H1 (cell line): ENCODE measurements around the gene MACROD2. TPM values are rescaled to one million over a fixed set of nuclear protein-coding genes. Genes with fewer than 3 reads are reported as not detected.

Experiments
- CTCF ChIA-PET: fragments of 300-600 bp; sonication (Branson Sonifier 250); formaldehyde crosslinking; loops from one replicate; lab custom pipeline; 2021; ENCODE audit not compliant: partially characterized antibody; lab: Charles Lee
- POLR2A ChIA-PET: fragments of 300-600 bp; sonication (Branson Sonifier 250); formaldehyde crosslinking; loops from one replicate; lab custom pipeline; 2021; ENCODE audit warnings: inconsistent platforms; ENCODE audit not compliant: partially characterized antibody; lab: Charles Lee
- DNase-seq, 2 experiments: peaks; one replicate each; pipeline versions ENCODE4 v3.0.0 to v3.0.0-alpha.2; 2010 to 2022; ENCODE audit warnings: low spot score in 2 of 2, low read depth in 1 of 2, mixed read lengths in 1 of 2
- FAIRE-seq: peaks from 2 replicates; lab custom pipeline; 2011; peaks lifted over from hg19 to GRCh38; lab: Jason Lieb, UNC
- H2AFZ ChIP-seq: 2 replicates; pipeline ENCODE4 v1.8.1; 2012; ENCODE audit warnings: low read length, inconsistent platforms
- H2AK5ac ChIP-seq: 2 replicates; pipeline ENCODE4 v1.6.1; 2013; ENCODE audit warnings: low read depth, low read length
- H2BK120ac ChIP-seq: replicated peaks from 2 replicates; pipeline ENCODE3; 2013; ENCODE audit warnings: low read depth, low read length, inconsistent platforms
- H2BK12ac ChIP-seq: 2 replicates; pipeline ENCODE4 v1.6.1; 2013; ENCODE audit warnings: low read depth, low read length
- H2BK15ac ChIP-seq: 2 replicates; pipeline ENCODE4 v1.6.1; 2013; ENCODE audit warnings: low read length
- H2BK20ac ChIP-seq: 2 replicates; pipeline ENCODE4 v1.6.1; 2013; ENCODE audit warnings: low read length
- H2BK5ac ChIP-seq: 2 replicates; pipeline ENCODE4 v1.6.1; 2013; ENCODE audit warnings: low read depth, low read length
- H3K14ac ChIP-seq: 2 replicates; pipeline ENCODE4 v1.6.1; 2013; ENCODE audit warnings: inconsistent platforms; ENCODE audit not compliant: insufficient read length
- H3K18ac ChIP-seq: 2 replicates; pipeline ENCODE4 v1.6.1; 2013; ENCODE audit warnings: low read length; ENCODE audit errors: extremely low read depth
- H3K23ac ChIP-seq: 2 replicates; pipeline ENCODE4 v1.6.1; 2013; ENCODE audit warnings: inconsistent platforms; ENCODE audit not compliant: insufficient read length
- H3K23me2 ChIP-seq: 2 replicates; pipeline ENCODE4 v1.6.1; 2013; ENCODE audit warnings: low read depth, low read length
- H3K27ac ChIP-seq: 2 replicates; pipeline ENCODE4 v1.6.1; 2011; ENCODE audit warnings: low read depth, low read length, inconsistent platforms
- H3K27me3 ChIP-seq, 4 experiments: replicated peaks in 1 of 4; 1 replicate in 1 of 4; 2 replicates in 3 of 4; pipeline versions ENCODE4 v1.6.1 to v1.8.1; 2011 to 2013; ENCODE audit warnings: low read length in 3 of 4, mild to moderate bottlenecking in 3 of 4, inconsistent platforms in 2 of 4, mixed read lengths in 2 of 4, moderate library complexity in 1 of 4; ENCODE audit not compliant: control insufficient read depth in 3 of 4, insufficient read depth in 3 of 4; ENCODE audit errors: extremely low read depth in 1 of 4
- H3K36me3 ChIP-seq, 4 experiments: 2 replicates each; pipeline versions ENCODE4 v1.6.1 to v1.8.1; 2011 to 2013; ENCODE audit warnings: mild to moderate bottlenecking in 4 of 4, low read length in 3 of 4, moderate library complexity in 2 of 4, control low read depth in 1 of 4, inconsistent platforms in 1 of 4; ENCODE audit not compliant: insufficient read depth in 4 of 4, control insufficient read depth in 2 of 4
- H3K4ac ChIP-seq: replicated peaks from 2 replicates; pipeline ENCODE3; 2013; ENCODE audit warnings: low read length, low read depth, mixed read lengths, inconsistent platforms; ENCODE audit not compliant: insufficient read length
- H3K4me1 ChIP-seq, 4 experiments: replicated peaks in 1 of 4; 1 replicate in 1 of 4; 2 replicates in 3 of 4; pipeline versions ENCODE4 v1.6.1 to v1.8.1; 2011 to 2013; ENCODE audit warnings: low read length in 3 of 4, inconsistent platforms in 2 of 4, mixed read lengths in 1 of 4; ENCODE audit not compliant: insufficient read depth in 4 of 4, control insufficient read depth in 3 of 4
- H3K4me2 ChIP-seq, 2 experiments: 2 replicates each; pipeline versions ENCODE4 v1.6.1 to v1.8.1; 2011 to 2013; ENCODE audit warnings: low read depth in 2 of 2, low read length in 2 of 2, control low read depth in 1 of 2, inconsistent platforms in 1 of 2, mild to moderate bottlenecking in 1 of 2; ENCODE audit not compliant: insufficient read depth in 1 of 2
- H3K4me3 ChIP-seq, 4 experiments: fragments of 200-600, 300-600 bp in 1 of 4; sonication (generic), shearing (Covaris generic), sonication (Bioruptor Twin) in 1 of 4; 2 replicates each; pipeline versions ENCODE4 v1.5.1 to v1.8.1; 2011 to 2016; ENCODE audit warnings: low read length in 4 of 4, low read depth in 3 of 4, control low read depth in 2 of 4, inconsistent platforms in 2 of 4, mild to moderate bottlenecking in 2 of 4, mixed read lengths in 1 of 4, moderate library complexity in 1 of 4; ENCODE audit not compliant: insufficient read depth in 2 of 4; ENCODE audit errors: extremely low read depth in 1 of 4
- H3K56ac ChIP-seq: replicated peaks from 2 replicates; pipeline ENCODE3; 2013; ENCODE audit warnings: low read depth, mild to moderate bottlenecking, mixed read lengths, low read length, inconsistent platforms; ENCODE audit not compliant: insufficient read length
- H3K79me1 ChIP-seq: 2 replicates; pipeline ENCODE4 v1.6.1; 2013; ENCODE audit warnings: low read depth, low read length, control low read depth
- H3K79me2 ChIP-seq, 2 experiments: 2 replicates each; pipeline versions ENCODE4 v1.6.1 to v1.8.1; 2012 to 2013; ENCODE audit warnings: low read length in 2 of 2, mild to moderate bottlenecking in 2 of 2, inconsistent platforms in 1 of 2; ENCODE audit not compliant: insufficient read depth in 2 of 2, control insufficient read depth in 1 of 2
- H3K9ac ChIP-seq, 4 experiments: replicated peaks in 1 of 4; 1 replicate in 1 of 4; 2 replicates in 3 of 4; pipeline versions ENCODE4 v1.6.1 to v1.8.1; 2011 to 2013; ENCODE audit warnings: low read depth in 3 of 4, low read length in 3 of 4, control low read depth in 2 of 4, mild to moderate bottlenecking in 2 of 4, moderate library complexity in 2 of 4, inconsistent platforms in 1 of 4; ENCODE audit errors: extremely low read depth in 1 of 4
- H3K9me3 ChIP-seq, 2 experiments: 2 replicates each; pipeline versions ENCODE4 v1.6.1 to v1.8.1; 2012 to 2013; ENCODE audit warnings: mild to moderate bottlenecking in 2 of 2, moderate library complexity in 2 of 2, control low read depth in 1 of 2, inconsistent platforms in 1 of 2, low read depth in 1 of 2, low read length in 1 of 2, mixed read lengths in 1 of 2; ENCODE audit not compliant: insufficient read depth in 2 of 2
- H4K20me1 ChIP-seq, 2 experiments: replicated peaks in 1 of 2; 2 replicates each; pipeline versions ENCODE3 to v1.8.1; 2011 to 2013; ENCODE audit warnings: inconsistent platforms in 2 of 2, low read length in 2 of 2, mild to moderate bottlenecking in 1 of 2; ENCODE audit not compliant: insufficient read depth in 2 of 2, control insufficient read depth in 1 of 2
- H4K5ac ChIP-seq: 2 replicates; pipeline ENCODE4 v1.6.1; 2013; ENCODE audit warnings: low read length, low read depth, mixed read lengths, inconsistent platforms; ENCODE audit not compliant: insufficient read length
- H4K8ac ChIP-seq: 2 replicates; pipeline ENCODE4 v1.8.0; 2013; ENCODE audit warnings: mild to moderate bottlenecking, moderate library complexity, low read length, inconsistent platforms; ENCODE audit not compliant: insufficient read depth; ENCODE audit errors: extremely low read depth
- H4K91ac ChIP-seq: replicated peaks from 2 replicates; pipeline ENCODE3; 2013; ENCODE audit warnings: low read length, mixed read lengths, inconsistent platforms; ENCODE audit not compliant: insufficient read length
- CHD2 ChIP-seq: IDR thresholded peaks from 2 replicates; pipeline ENCODE4 v1.6.1; 2012; ENCODE audit warnings: low read length, improper control_type of control experiment
- EZH2 ChIP-seq: fragments of 200-600 bp; sonication (generic); IDR thresholded peaks from 2 replicates; pipeline ENCODE4 v1.7.1; 2012; ENCODE audit warnings: low read depth, mild to moderate bottlenecking, moderate library complexity, low read length, inconsistent platforms; ENCODE audit not compliant: severe bottlenecking
- JUN ChIP-seq: IDR thresholded peaks from 2 replicates; pipeline ENCODE4 v1.6.1; 2011; ENCODE audit warnings: low read depth, mild to moderate bottlenecking, improper control_type of control experiment, low read length
- KDM1A ChIP-seq: fragments of 200-600, 300-600 bp; sonication (generic); IDR thresholded peaks from 2 replicates; pipeline ENCODE4 v1.7.1; 2016; ENCODE audit warnings: mild to moderate bottlenecking, low read length, borderline replicate concordance
- NANOG ChIP-seq: IDR thresholded peaks from 2 replicates; pipeline ENCODE4 v1.6.1; 2011; ENCODE audit warnings: low read length, low read depth, mild to moderate bottlenecking, inconsistent platforms; ENCODE audit not compliant: insufficient read depth, poor library complexity, severe bottlenecking
- POU5F1 ChIP-seq: IDR thresholded peaks from 2 replicates; pipeline ENCODE4 v1.6.1; 2011; ENCODE audit warnings: low read depth, mild to moderate bottlenecking, low read length, moderate library complexity
- RXRA ChIP-seq: IDR thresholded peaks from 2 replicates; pipeline ENCODE4 v1.6.1; 2011; ENCODE audit warnings: low read depth, mild to moderate bottlenecking, low read length, moderate library complexity; ENCODE audit not compliant: insufficient read depth
- SIX5 ChIP-seq: IDR thresholded peaks from 2 replicates; pipeline ENCODE4 v1.6.1; 2011; ENCODE audit warnings: mild to moderate bottlenecking, low read depth, low read length
- WGBS, 2 experiments: shearing (Covaris generic) in 1 of 2; methylation state at CpG; one replicate each; pipeline versions ENCODE4 v1.1.6 to v1.1.7; 2013 to 2015; ENCODE audit warnings: low lambda C conversion rate in 2 of 2, mixed read lengths in 2 of 2, inconsistent platforms in 1 of 2, low coverage in 1 of 2, missing lambda C conversion rate in 1 of 2; ENCODE audit not compliant: insufficient replicate concordance in 2 of 2, insufficient coverage in 1 of 2, insufficient read length in 1 of 2; ENCODE audit errors: extremely low coverage in 1 of 2, missing lambda C conversion rate in 1 of 2; 5-methylcytosine and 5-hydroxymethylcytosine counted together
- polyA plus RNA-seq, 7 experiments: library from polyadenylated mRNA; depleted of rRNA in 3 of 7; stranded (reverse) in 5 of 7; unstranded in 2 of 7; fragments of >200 nt in 5 of 7; fragments of 200-250 nt in 2 of 7; gene quantifications; 1 replicate in 5 of 7; 2 replicates in 1 of 7; 4 replicates in 1 of 7; pipeline versions ENCODE4 v1.2.1 to v1.2.3, GENCODE V29; 2011 to 2013; ENCODE audit warnings: missing spikeins in 2 of 7, mixed read lengths in 2 of 7
- total RNA-seq: library from RNA; stranded (reverse); fragmentation: NEBNext Ultra II Directional; extraction: Animal tissue kit (Norgen Biotek cat#: 25700); gene quantifications from 2 replicates; pipeline ENCODE4 v1.2.1, GENCODE V29; 2021

MACROD2 gene
- total and polyA plus RNA-seq, 2 of the 8 experiments (the other 6 are each of a cell fraction or from before 2014, with no cell fraction given): 0.70 to 3.9 TPM

DNA sequence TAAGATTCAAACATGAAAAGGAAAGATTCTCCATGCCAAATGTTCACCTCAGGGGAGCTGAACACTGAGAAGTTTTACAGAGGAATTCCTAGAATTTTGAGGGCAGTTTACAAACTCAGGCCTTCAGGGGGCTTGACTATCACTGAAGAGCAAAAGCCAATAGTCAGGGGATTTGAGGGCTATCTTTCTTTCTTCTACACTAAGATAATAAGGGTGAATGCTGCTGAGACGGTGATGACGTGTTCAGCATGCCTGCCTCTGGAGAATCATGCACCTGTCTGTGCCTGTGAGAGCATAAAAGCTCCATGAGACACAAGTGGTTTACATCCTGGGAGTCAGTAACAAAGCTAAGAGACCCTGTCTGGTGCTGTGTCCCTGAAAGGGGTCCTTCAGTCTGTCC is 1492.4 kb downstream of the MACROD2 start:
- FAIRE-seq: no peak
- Histone ChIP-seq H4K20me1 (no peaks in the 10 kb centered on the region), H3K4me2 (no peak overlapping the region), H3K18ac (no peak overlapping the region), H3K9me3 (no peaks in the 10 kb centered on the region), H3K23me2 (no peaks in the 10 kb centered on the region), H3K4me3 (no peak overlapping the region), H3K4ac (no peak overlapping the region), H3K79me2 (no peaks in the 10 kb centered on the region), H3K27me3 (no peaks in the 10 kb centered on the region), H3K14ac (no peak overlapping the region), H2BK12ac (no peak overlapping the region), H3K36me3 (no peaks in the 10 kb centered on the region), H2AFZ (no peak overlapping the region), H3K79me1 (no peaks in the 10 kb centered on the region), H2BK15ac (no peak overlapping the region), H2BK20ac (no peak overlapping the region), H2BK120ac (no peak overlapping the region), H3K23ac (no peak overlapping the region), H3K9ac (no peak overlapping the region), H3K56ac (no peak overlapping the region), H2AK5ac (no peak overlapping the region), H4K91ac (no peak overlapping the region), H2BK5ac (no peak overlapping the region), H3K4me1 (peaks cover 0 to 4% (median 2%) of the 10 kb centered on the region in 4 experiments; a peak in 3 of 7 replicates), H4K5ac (no peak overlapping the region), H3K27ac (no peak overlapping the region), H4K8ac (no peak overlapping the region)
- ChIA-PET POLR2A (no interaction called here), CTCF (interaction anchor here (0.9 to 1.5 kb wide), 3 partner anchors 9 to 156 kb away, joined by 3 to 7 read pairs (median 4); no protein-coding TSS in a partner anchor)
- WGBS, 2 experiments: 90% methylated on average over 2 of the region's 2 CpGs; no CpG with 5 or more reads in 1 of the 2 experiments
- no peak for DNase-seq
- no peak for TF ChIP-seq POU5F1
- TF ChIP-seq CHD2: no peak
- TF ChIP-seq JUN: no peak
- TF ChIP-seq EZH2: no peak
- TF ChIP-seq SIX5: no peak
- no peak for TF ChIP-seq RXRA
- no peak for TF ChIP-seq KDM1A
- TF ChIP-seq NANOG: no peak
